ENCODE data around the gene TACC3. TPM values are rescaled to one million over a fixed set of nuclear protein-coding genes. Genes with fewer than 3 reads are reported as not detected.
A peak's percentile ranks its signal among the peaks of the same experiment; 100 is the strongest.

The TACC3 gene
- total and polyA plus RNA-seq, 2 of the 8 experiments (the other 6 are each of a cell fraction or from before 2014, with no cell fraction given) = 73.8 to 148 TPM

DNA sequence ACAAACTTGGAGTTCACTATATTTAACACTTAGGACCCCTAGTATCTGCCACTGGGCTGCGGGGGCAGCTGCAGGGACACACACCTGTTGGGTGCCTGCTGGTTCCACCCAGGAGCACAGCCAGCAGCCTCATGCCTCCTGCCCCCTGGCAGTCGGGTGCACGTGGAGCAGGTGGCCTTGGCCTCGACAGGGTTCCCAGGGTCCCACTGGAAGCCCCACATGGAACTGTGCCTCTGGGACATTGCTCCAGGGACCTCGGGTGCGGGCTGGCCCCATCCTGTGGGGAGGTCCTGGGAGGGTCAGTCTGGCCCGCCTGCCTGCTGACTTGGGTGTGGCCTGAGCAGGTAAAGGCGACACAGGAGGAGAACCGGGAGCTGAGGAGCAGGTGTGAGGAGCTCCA, 18.0 kb downstream of the TACC3 start:
- Histone ChIP-seq H3K79me2 (ENCODE audit: control insufficient read depth in 1 of 2, insufficient read depth in 2 of 2, low read length in 2 of 2) (no peaks in the 10 kb centered on the region), H4K5ac (ENCODE audit: insufficient read length, low read depth, low read length) (no peak overlapping the region), H3K36me3 (ENCODE audit: control insufficient read depth in 2 of 4, insufficient read depth in 4 of 4, low read length in 3 of 4) (peaks cover 44 to 85% (median 78%) of the 10 kb centered on the region in 4 experiments), H3K23ac (ENCODE audit: insufficient read length) (no peak overlapping the region), H3K27ac (ENCODE audit: low read depth, low read length) (no peak overlapping the region), H2BK20ac (ENCODE audit: low read length) (no peak overlapping the region), H3K4ac (replicated peaks; ENCODE audit: insufficient read length, low read depth, low read length) (no peak overlapping the region), H2BK12ac (ENCODE audit: low read depth, low read length) (no peak overlapping the region), H3K27me3 (replicated peaks in 1 of 4; ENCODE audit: control insufficient read depth in 3 of 4, extremely low read depth in 1 of 4, insufficient read depth in 3 of 4, low read length in 3 of 4) (no peaks in the 10 kb centered on the region), H3K79me1 (ENCODE audit: low read depth, low read length) (peaks cover 2% of the 10 kb centered on the region; the same call in 1 of the 2 replicates), H4K91ac (replicated peaks; ENCODE audit: insufficient read length, low read length) (no peak overlapping the region), H3K4me2 (ENCODE audit: insufficient read depth in 1 of 2, low read depth in 2 of 2, low read length in 2 of 2) (no peak overlapping the region), H3K56ac (replicated peaks; ENCODE audit: insufficient read length, low read depth, low read length) (no peak overlapping the region), H2AK5ac (ENCODE audit: low read depth, low read length) (no peak overlapping the region), H4K20me1 (replicated peaks in 1 of 2; ENCODE audit: control insufficient read depth in 1 of 2, insufficient read depth in 2 of 2, low read length in 2 of 2) (peaks cover 5 to 10% of the 10 kb centered on the region in 2 experiments), H2BK120ac (replicated peaks; ENCODE audit: low read depth, low read length) (no peak overlapping the region), H2BK5ac (ENCODE audit: low read depth, low read length) (no peak overlapping the region), H2AFZ (ENCODE audit: low read length) (no peak overlapping the region), H2BK15ac (ENCODE audit: low read length) (no peak overlapping the region), H3K4me1 (replicated peaks in 1 of 4; ENCODE audit: control insufficient read depth in 3 of 4, insufficient read depth in 4 of 4, low read length in 3 of 4) (no peaks in the 10 kb centered on the region), H3K23me2 (ENCODE audit: low read depth, low read length) (no peaks in the 10 kb centered on the region), H4K8ac (ENCODE audit: extremely low read depth, insufficient read depth, low read length) (peak overlapping the region; percentile 2; the same call in 1 of the 2 replicates), H3K9me3 (ENCODE audit: insufficient read depth in 2 of 2, low read depth in 1 of 2, low read length in 1 of 2) (no peaks in the 10 kb centered on the region), H3K4me3 (ENCODE audit: extremely low read depth in 1 of 4, insufficient read depth in 2 of 4, low read depth in 3 of 4, low read length in 4 of 4) (no peak overlapping the region), H3K9ac (replicated peaks in 1 of 4; ENCODE audit: extremely low read depth in 1 of 4, low read depth in 3 of 4, low read length in 3 of 4) (no peak overlapping the region), H3K18ac (ENCODE audit: extremely low read depth, low read length) (no peak overlapping the region), H3K14ac (ENCODE audit: insufficient read length) (no peak overlapping the region)
- CTCF ChIA-PET (ENCODE audit: partially characterized antibody) = interaction anchor here (0.6 to 52.9 kb wide), 7 partner anchors 9 to 160 kb away, joined by 3 to 2507 read pairs (median 8); partner anchors contain the start of gene FGFR3
- POLR2A ChIA-PET (ENCODE audit: partially characterized antibody) = interaction anchor here (0.9 to 2.2 kb wide), 6 partner anchors 10 to 95 kb away, joined by 3 to 7 read pairs (median 4); partner anchors contain the start of genes TACC3 and TMEM129
- DNase-seq (ENCODE audit: low read depth in 1 of 2, low spot score in 2 of 2) (no peak), FAIRE-seq (no peak)
- 88% methylated on average over 7 of the region's 9 CpGs; no CpG with 5 or more reads in 1 of the 2 experiments for WGBS, 2 experiments (ENCODE audit: extremely low coverage in 1 of 2, insufficient coverage in 1 of 2, insufficient read length in 1 of 2, insufficient replicate concordance in 2 of 2, low coverage in 1 of 2, low lambda C conversion rate in 2 of 2, missing lambda C conversion rate in 1 of 2)
- TF ChIP-seq SIRT6 (IDR thresholded peaks at IDR 0.05; ENCODE audit: low read length) (no peak), SRF (IDR thresholded peaks at IDR 0.05; ENCODE audit: low read depth, low read length) (no peak), RFX5 (IDR thresholded peaks at IDR 0.05; ENCODE audit: borderline replicate concordance, low read depth, low read length) (no peak), SAP30 (IDR thresholded peaks at IDR 0.05; ENCODE audit: insufficient read depth, insufficient replicate concordance, low read length) (no peak), TAF1 (IDR thresholded peaks at IDR 0.05; ENCODE audit: low read depth, low read length) (no peak), EP300 (IDR thresholded peaks at IDR 0.05; ENCODE audit: borderline replicate concordance in 1 of 2, low read depth in 2 of 2, low read length in 2 of 2) (no peak), FOSL1 (IDR thresholded peaks at IDR 0.05; ENCODE audit: insufficient read depth, low read depth, low read length) (no peak), JUND (IDR thresholded peaks at IDR 0.05; ENCODE audit: low read length) (no peak)
- TF ChIP-seq, protein P1, sequence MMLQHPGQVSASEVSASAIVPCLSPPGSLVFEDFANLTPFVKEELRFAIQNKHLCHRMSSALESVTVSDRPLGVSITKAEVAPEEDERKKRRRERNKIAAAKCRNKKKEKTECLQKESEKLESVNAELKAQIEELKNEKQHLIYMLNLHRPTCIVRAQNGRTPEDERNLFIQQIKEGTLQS (IDR thresholded peaks at IDR 0.05; ENCODE audit: insufficient read depth, low read depth, low read length) = no peak
- TF ChIP-seq, protein P2, sequence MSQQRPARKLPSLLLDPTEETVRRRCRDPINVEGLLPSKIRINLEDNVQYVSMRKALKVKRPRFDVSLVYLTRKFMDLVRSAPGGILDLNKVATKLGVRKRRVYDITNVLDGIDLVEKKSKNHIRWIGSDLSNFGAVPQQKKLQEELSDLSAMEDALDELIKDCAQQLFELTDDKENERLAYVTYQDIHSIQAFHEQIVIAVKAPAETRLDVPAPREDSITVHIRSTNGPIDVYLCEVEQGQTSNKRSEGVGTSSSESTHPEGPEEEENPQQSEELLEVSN (IDR thresholded peaks at IDR 0.05) = no peak
